Thymus (tissue), 11 donors: ENCODE data around the gene EDIL3. TPM values are rescaled to one million over a fixed set of nuclear protein-coding genes. Genes with fewer than 3 reads are reported as not detected.
"Not testable (repeated sequence)": the region's sequence is repeated elsewhere in the genome, so short reads cannot be mapped to it uniquely, and the experiment has no call there.

ENCODE experiments used
- DNase-seq, 9 donors: peaks; one replicate each; pipeline ENCODE4 v3.0.0-alpha.2; 2013; ENCODE audit warnings: low spot score in 9 of 9, low read depth in 6 of 9, missing footprints in 1 of 9
- H3K27ac ChIP-seq, 2 donors: one replicate each; pipeline ENCODE4 v1.5.1; 2013; ENCODE audit warnings: control low read depth in 1 of 2, low read depth in 1 of 2, low read length in 1 of 2, mild to moderate bottlenecking in 1 of 2, moderate library complexity in 1 of 2
- H3K27me3 ChIP-seq, 2 donors: one replicate each; pipeline ENCODE4 v1.5.1; 2013; ENCODE audit warnings: low read length in 1 of 2; ENCODE audit not compliant: control insufficient read depth in 2 of 2, insufficient read depth in 1 of 2
- H3K36me3 ChIP-seq, 2 donors: one replicate each; pipeline ENCODE4 v1.5.1; 2013; ENCODE audit warnings: low read length in 1 of 2, mild to moderate bottlenecking in 1 of 2, moderate library complexity in 1 of 2; ENCODE audit not compliant: control insufficient read depth in 2 of 2, insufficient read depth in 2 of 2
- H3K4me1 ChIP-seq, 2 donors: one replicate each; pipeline ENCODE4 v1.5.1; 2013; ENCODE audit warnings: low read length in 2 of 2; ENCODE audit not compliant: control insufficient read depth in 2 of 2, insufficient read depth in 2 of 2
- H3K4me3 ChIP-seq, 2 donors: one replicate each; pipeline ENCODE4 v1.5.1; 2013; ENCODE audit warnings: low read length in 2 of 2, control low read depth in 1 of 2, mild to moderate bottlenecking in 1 of 2
- H3K9me3 ChIP-seq, 2 donors: one replicate each; pipeline ENCODE4 v1.5.1; 2013; ENCODE audit warnings: low read length in 1 of 2, mild to moderate bottlenecking in 1 of 2; ENCODE audit not compliant: control insufficient read depth in 2 of 2, insufficient read depth in 1 of 2
- WGBS: extraction: QIAGEN DNeasy Blood & Tissue Kit; methylation state at CpG from one replicate; pipeline ENCODE4 v1.1.7; 2013; 5-methylcytosine and 5-hydroxymethylcytosine counted together
- polyA plus RNA-seq: library from polyadenylated mRNA; stranded (reverse); fragments of 200-250 nt; gene quantifications from one replicate; pipeline ENCODE4 v1.2.3, GENCODE V29; 2013
- total RNA-seq: library from RNA; stranded (reverse); fragments of 120-200 nt; gene quantifications from one replicate; pipeline ENCODE4 v1.2.4, GENCODE V29; 2013
- donor health status: healthy.

Gene EDIL3
- total and polyA plus RNA-seq, 2 donors = 0.52 to 2.9 TPM

GRCh38 chr5:84059672-84060071 lies 325.0 kb downstream of the EDIL3 start:
- H3K27me3 ChIP-seq = no peaks in the 10 kb centered on the region
- no peak overlapping the region for H3K4me3 ChIP-seq
- no peaks in the 10 kb centered on the region for H3K9me3 ChIP-seq
- DNase-seq = no peak
- WGBS = 83% methylated on average over 2 of the region's 2 CpGs
- no peaks in the 10 kb centered on the region for H3K36me3 ChIP-seq
- no peak overlapping the region for H3K27ac ChIP-seq
- H3K4me1 ChIP-seq = no peaks in the 10 kb centered on the region

DNA sequence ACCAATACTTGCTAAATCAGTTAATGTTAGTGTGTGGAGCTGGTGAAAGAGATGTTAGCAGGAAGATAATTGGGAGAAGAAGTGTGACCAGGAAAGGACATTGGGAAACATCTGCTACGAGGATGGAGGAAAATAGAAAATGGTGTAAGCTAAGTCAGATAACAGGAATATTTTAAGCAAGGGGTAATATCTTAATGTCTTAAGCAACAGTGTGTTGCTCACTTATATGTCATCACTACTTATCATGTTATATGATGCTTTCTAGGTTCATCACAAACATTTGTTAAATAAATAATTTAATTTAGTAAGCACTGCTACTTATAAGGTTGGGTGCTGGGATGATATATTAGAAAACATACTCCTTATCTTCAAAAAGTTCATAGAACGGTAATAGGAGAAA lies 326.1 kb downstream of the EDIL3 start:
- Histone ChIP-seq H3K4me1 (no peaks in the 10 kb centered on the region), H3K27ac (no peak overlapping the region), H3K27me3 (no peaks in the 10 kb centered on the region), H3K4me3 (no peak overlapping the region), H3K36me3 (no peaks in the 10 kb centered on the region), H3K9me3 (no peaks in the 10 kb centered on the region)
- 93% methylated on average over 2 of the region's 2 CpGs for WGBS
- no peak for DNase-seq

DNA sequence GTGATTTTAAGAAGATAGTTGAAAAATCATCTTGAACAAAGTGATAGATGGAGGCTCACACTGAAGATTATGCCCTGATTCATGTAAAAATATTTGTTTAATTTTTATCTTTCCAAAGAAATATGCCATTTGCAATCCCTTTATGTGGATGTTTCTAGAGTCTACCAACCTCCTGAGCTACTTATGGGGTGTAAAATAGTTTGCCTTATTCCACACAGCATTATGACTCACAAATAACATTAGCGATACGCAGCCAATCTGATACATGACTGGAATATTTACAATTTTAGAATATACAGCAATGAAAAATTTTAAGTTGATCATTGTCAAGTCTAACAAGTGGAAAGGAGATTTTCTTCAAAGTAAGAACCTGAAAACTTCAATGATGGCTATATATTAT lies 327.5 kb downstream of the EDIL3 start:
- no peaks in the 10 kb centered on the region for H3K4me1 ChIP-seq
- H3K4me3 ChIP-seq = no peak overlapping the region
- no peak overlapping the region for H3K27ac ChIP-seq
- no peak for DNase-seq
- 97% methylated on average over 2 of the region's 2 CpGs for WGBS
- no peaks in the 10 kb centered on the region for H3K36me3 ChIP-seq
- no peaks in the 10 kb centered on the region for H3K9me3 ChIP-seq
- H3K27me3 ChIP-seq = no peaks in the 10 kb centered on the region

DNA sequence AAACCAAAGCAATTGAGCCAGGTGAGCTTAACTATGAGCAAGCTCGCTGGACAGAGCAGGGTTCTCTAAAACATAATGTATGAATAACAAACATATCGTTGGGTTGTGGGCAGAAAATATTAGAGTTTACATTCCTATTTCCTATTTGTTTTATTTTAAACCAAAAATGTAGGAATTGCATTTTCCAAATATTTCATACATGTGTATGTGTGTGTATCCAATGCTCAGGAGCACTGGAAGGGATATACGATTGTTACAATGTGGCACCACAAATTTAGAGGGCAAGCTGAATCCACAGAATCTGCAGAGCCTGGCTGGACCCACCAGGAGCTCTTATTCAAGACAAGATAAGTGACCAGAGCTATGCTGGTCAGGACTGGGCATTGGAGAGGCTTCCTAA lies 338.7 kb downstream of the EDIL3 start:
- H3K27me3 ChIP-seq = no peaks in the 10 kb centered on the region
- H3K36me3 ChIP-seq = no peaks in the 10 kb centered on the region
- H3K4me3 ChIP-seq = no peak overlapping the region
- no peaks in the 10 kb centered on the region for H3K4me1 ChIP-seq
- no peak overlapping the region for H3K27ac ChIP-seq
- peaks cover 0 to 6% of the 10 kb centered on the region in 2 donors for H3K9me3 ChIP-seq
- WGBS = 93% methylated on average over 3 of the region's 3 CpGs
- no peak for DNase-seq

DNA sequence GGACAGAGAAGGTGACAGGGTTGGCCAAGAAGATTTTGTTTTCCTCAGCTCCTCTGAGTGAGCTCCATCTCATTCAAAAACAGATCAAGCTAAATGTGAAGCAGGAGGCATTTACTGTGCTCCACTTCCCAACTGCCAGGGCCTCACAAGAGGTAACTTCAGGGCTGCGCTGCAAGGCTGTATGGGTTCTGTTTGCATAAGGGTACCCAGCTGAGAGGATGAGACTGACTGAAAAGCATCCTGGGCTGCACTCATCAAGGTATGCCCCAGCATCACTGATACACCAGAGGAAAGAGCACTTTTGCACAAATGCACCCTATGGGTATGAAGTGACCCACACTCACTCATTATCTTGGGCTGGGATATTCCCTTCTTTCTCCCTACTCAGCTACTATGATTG lies 347.8 kb downstream of the EDIL3 start:
- DNase-seq = no peak
- Histone ChIP-seq H3K9me3 (no peaks in the 10 kb centered on the region), H3K4me3 (no peak overlapping the region), H3K27ac (no peak overlapping the region), H3K27me3 (no peaks in the 10 kb centered on the region), H3K36me3 (no peaks in the 10 kb centered on the region), H3K4me1 (no peaks in the 10 kb centered on the region)
- 95% methylated on average over 1 of the region's 1 CpG for WGBS

DNA sequence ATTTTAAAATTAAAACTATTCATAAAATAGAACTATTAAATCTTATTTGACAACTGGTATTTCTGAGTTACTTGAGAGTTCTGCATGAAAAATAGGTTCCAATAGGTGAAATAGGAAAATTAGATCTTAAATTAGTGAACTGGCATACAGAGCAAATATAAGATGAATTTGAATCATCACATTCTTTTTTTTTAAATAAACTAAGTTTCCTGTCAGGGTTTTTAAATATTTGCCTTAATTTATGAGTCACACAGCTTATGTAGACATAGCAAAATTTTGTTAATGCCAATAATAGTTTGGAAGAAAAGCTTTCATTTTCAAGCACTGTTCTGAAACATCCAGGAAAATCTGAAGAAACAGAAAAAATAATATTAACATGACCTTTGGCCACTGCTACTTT lies 352.4 kb downstream of the EDIL3 start:
- Histone ChIP-seq H3K4me1 (no peaks in the 10 kb centered on the region), H3K4me3 (no peak overlapping the region), H3K27me3 (no peaks in the 10 kb centered on the region), H3K27ac (no peak overlapping the region), H3K9me3 (no peaks in the 10 kb centered on the region), H3K36me3 (no peaks in the 10 kb centered on the region)
- no peak for DNase-seq

DNA sequence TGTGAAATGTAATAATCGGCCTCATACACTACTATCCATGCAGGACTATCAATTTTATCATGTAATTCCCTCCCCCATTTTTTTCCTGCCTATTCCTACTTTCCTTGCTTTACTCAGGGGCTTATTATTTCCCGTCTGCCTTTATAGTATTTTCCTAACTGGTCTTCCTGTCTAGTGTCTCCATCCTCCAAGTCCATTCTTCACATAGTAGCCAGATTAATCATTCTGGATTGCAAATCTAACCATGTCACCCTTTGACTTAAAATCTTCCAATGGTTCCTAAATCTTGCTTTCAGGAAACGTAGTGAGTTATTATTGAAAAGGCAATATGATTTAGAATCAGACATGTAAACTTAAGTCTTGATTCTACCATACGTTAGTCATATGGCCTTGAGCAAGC lies 356.6 kb downstream of the EDIL3 start:
- Histone ChIP-seq H3K27ac (no peak overlapping the region), H3K9me3 (no peaks in the 10 kb centered on the region), H3K4me1 (no peaks in the 10 kb centered on the region), H3K27me3 (no peaks in the 10 kb centered on the region), H3K36me3 (no peaks in the 10 kb centered on the region), H3K4me3 (no peak overlapping the region)
- no peak for DNase-seq
- 94% methylated on average over 4 of the region's 4 CpGs for WGBS

GRCh38 chr5:84018521-84018920 lies 366.2 kb downstream of the EDIL3 start:
- not testable (repeated sequence) for H3K4me3 ChIP-seq, H3K27me3 ChIP-seq, DNase-seq, H3K9me3 ChIP-seq, H3K27ac ChIP-seq, H3K36me3 ChIP-seq, H3K4me1 ChIP-seq
- WGBS = 96% methylated on average over 2 of the region's 3 CpGs

DNA sequence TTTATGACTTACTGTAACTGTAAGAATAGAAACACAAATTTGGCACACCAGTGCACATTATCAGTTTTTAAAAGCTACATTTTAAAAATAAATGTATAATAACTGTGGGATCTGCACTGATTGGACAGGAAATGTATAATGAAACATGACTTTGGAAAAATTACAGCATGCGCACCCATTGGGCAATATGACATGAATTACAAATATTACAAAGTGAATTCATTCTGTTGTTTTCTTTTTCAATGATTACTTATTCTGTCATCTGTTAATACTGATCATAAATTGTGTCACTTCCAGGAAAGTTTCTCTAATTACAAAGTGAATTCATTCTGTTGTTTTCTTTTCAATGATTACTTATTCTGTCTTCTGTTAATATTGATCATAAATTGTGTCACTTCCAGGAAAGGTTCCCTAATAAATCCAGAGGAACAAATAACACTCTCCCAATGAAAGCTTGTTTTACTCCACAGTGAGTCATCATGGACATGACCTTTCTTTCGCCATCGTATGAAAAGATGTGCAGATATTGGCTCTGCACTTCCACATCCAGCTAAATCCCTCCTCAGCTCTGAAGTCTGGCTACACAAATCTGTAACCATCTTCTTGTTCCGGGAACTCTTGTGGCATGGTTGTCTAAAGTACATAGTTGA lies 367.0 kb downstream of the EDIL3 start:
- DNase-seq = no peak
- Histone ChIP-seq H3K27me3 (no peaks in the 10 kb centered on the region), H3K4me3 (no peak overlapping the region)

GRCh38 chr5:84016085-84016484 lies 368.6 kb downstream of the EDIL3 start:
- 64% methylated on average over 3 of the region's 3 CpGs for WGBS
- Histone ChIP-seq H3K27ac (no peak overlapping the region), H3K4me1 (no peaks in the 10 kb centered on the region), H3K9me3 (no peaks in the 10 kb centered on the region), H3K4me3 (no peak overlapping the region), H3K27me3 (no peaks in the 10 kb centered on the region), H3K36me3 (no peaks in the 10 kb centered on the region)
- no peak for DNase-seq

More for the DNA sequence above, 367.0 kb downstream of the EDIL3 start:
- no peaks in the 10 kb centered on the region for H3K9me3 ChIP-seq
- 47% methylated on average over 4 of the region's 4 CpGs for WGBS
- no peak overlapping the region for H3K27ac ChIP-seq
- H3K4me1 ChIP-seq = no peaks in the 10 kb centered on the region
- H3K36me3 ChIP-seq = no peaks in the 10 kb centered on the region
